ENCODE data around the gene GRID2IP.

The GRID2IP gene

DNA sequence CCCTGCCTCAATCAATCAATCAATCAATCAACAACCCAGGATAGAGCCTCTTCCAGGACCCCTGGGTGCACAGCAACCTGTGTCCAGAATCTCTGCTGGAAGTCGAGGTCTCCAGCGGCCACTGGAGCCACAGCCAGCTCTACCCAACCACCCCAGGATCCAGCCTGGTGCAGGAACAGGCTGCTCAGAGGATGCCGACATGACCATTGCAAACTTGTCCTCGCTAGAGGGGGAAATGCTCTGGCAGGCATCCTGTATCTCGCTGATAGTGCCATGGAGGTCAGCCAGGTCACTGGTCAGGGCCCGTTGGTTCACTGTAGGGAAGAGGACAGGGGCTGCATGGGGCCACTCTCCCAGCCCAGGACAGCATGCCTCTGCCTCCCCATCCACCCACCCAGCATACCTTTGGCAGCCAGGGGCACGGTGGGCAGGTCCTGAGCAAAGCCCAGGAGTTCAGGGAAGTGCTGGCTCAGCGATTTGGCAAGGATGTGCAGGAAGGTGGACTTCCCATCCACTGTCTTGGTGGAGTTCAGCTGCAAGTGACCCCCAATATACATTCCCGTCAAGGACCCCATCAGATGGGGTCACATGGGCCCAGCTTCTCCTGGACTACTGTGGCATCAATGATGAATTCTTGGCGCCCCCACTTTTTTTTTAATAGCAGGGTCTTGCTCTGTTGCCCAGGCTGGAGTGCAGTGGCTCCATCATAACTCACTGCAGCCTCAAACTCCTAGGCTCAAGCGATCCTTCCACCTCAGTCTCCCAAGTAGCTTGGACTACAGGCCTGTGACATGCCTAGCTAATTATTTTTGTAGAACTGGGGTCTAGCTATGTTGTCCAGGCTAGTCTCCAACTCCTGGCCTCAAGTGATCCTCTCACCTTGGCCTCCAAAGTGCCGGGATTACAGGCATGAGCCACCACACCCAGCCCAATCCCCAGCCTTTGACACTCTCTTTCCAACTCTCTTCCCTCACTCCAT is 49.4 kb downstream of the GRID2IP start:
- Histone ChIP-seq H4K20me1 (ENCODE audit: insufficient read depth) (no peaks in the 10 kb centered on the region), H3K4me3 (IDR thresholded peaks at IDR 0.05; ENCODE audit: insufficient read depth, low read depth, low read length) (no peak overlapping the region), H2AFZ (ENCODE audit: low read depth) (no peak overlapping the region), H3K36me3 (ENCODE audit: insufficient read depth) (no peaks in the 10 kb centered on the region), H3K4me2 (no peak overlapping the region), H3K9ac (no peak overlapping the region), H3K27ac (no peak overlapping the region), H3K4me1 (ENCODE audit: low read depth, poor library complexity, severe bottlenecking) (no peaks in the 10 kb centered on the region), H3K79me2 (ENCODE audit: insufficient read depth, low read depth) (no peaks in the 10 kb centered on the region), H3K27me3 (ENCODE audit: insufficient read depth, low read depth) (no peaks in the 10 kb centered on the region)
- TF ChIP-seq, protein P1, sequence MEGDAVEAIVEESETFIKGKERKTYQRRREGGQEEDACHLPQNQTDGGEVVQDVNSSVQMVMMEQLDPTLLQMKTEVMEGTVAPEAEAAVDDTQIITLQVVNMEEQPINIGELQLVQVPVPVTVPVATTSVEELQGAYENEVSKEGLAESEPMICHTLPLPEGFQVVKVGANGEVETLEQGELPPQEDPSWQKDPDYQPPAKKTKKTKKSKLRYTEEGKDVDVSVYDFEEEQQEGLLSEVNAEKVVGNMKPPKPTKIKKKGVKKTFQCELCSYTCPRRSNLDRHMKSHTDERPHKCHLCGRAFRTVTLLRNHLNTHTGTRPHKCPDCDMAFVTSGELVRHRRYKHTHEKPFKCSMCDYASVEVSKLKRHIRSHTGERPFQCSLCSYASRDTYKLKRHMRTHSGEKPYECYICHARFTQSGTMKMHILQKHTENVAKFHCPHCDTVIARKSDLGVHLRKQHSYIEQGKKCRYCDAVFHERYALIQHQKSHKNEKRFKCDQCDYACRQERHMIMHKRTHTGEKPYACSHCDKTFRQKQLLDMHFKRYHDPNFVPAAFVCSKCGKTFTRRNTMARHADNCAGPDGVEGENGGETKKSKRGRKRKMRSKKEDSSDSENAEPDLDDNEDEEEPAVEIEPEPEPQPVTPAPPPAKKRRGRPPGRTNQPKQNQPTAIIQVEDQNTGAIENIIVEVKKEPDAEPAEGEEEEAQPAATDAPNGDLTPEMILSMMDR (conservative IDR thresholded peaks at IDR 0.05; ENCODE audit: low read depth, low read length), result no peak

- H3K27ac ChIP-seq, result no peak overlapping the region
- TF ChIP-seq, protein P1 (conservative IDR thresholded peaks at IDR 0.05; ENCODE audit: low read depth, low read length), result no peak
- H3K4me3 ChIP-seq (IDR thresholded peaks at IDR 0.05; ENCODE audit: insufficient read depth, low read depth, low read length), result no peak overlapping the region
- H3K79me2 ChIP-seq (ENCODE audit: insufficient read depth, low read depth), result no peaks in the 10 kb centered on the region
- no peaks in the 10 kb centered on the region for H3K4me1 ChIP-seq (ENCODE audit: low read depth, poor library complexity, severe bottlenecking)
- no peaks in the 10 kb centered on the region for H3K27me3 ChIP-seq (ENCODE audit: insufficient read depth, low read depth)
- H3K4me2 ChIP-seq, result no peak overlapping the region
- no peaks in the 10 kb centered on the region for H3K36me3 ChIP-seq (ENCODE audit: insufficient read depth)
- no peaks in the 10 kb centered on the region for H4K20me1 ChIP-seq (ENCODE audit: insufficient read depth)
- H3K9ac ChIP-seq, result no peak overlapping the region
- no peak overlapping the region for H2AFZ ChIP-seq (ENCODE audit: low read depth)
Observed at GRCh38 chr7:6500691-6501090, 50.6 kb downstream of the GRID2IP start.

DNA sequence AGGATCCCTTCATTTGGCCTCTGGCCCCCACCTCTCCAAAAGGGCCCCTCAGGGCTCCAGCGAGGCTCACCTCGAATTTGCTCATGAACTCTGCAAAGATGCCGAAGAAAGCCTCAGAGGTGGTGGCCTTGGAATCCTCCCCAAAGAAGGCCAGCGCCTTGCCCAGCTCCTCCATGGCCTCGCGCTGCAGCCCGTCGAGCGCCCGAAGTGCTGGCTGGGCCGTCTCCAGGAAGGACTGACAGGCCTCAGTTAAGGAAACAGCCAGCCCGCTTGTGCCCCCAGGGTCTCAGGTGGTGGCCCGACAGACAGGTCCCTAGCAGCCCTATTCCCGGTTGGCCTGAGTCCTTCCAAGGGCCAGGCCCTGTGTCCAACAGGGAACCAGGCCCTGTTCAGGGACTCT is 53.3 kb downstream of the GRID2IP start:
- Histone ChIP-seq H2AFZ (ENCODE audit: low read depth) (no peak overlapping the region), H3K79me2 (ENCODE audit: insufficient read depth, low read depth) (no peaks in the 10 kb centered on the region), H3K27me3 (ENCODE audit: insufficient read depth, low read depth) (no peaks in the 10 kb centered on the region), H4K20me1 (ENCODE audit: insufficient read depth) (no peaks in the 10 kb centered on the region), H3K9ac (no peak overlapping the region), H3K4me1 (ENCODE audit: low read depth, poor library complexity, severe bottlenecking) (no peaks in the 10 kb centered on the region), H3K27ac (no peak overlapping the region), H3K36me3 (ENCODE audit: insufficient read depth) (no peaks in the 10 kb centered on the region), H3K4me2 (no peak overlapping the region), H3K4me3 (IDR thresholded peaks at IDR 0.05; ENCODE audit: insufficient read depth, low read depth, low read length) (no peak overlapping the region)
- TF ChIP-seq, protein P1 (conservative IDR thresholded peaks at IDR 0.05; ENCODE audit: low read depth, low read length), result no peak

GRCh38 chr7:6497637-6497905 is 53.7 kb downstream of the GRID2IP start:
- no peaks in the 10 kb centered on the region for H3K4me1 ChIP-seq (ENCODE audit: low read depth, poor library complexity, severe bottlenecking)
- TF ChIP-seq, protein P1 (conservative IDR thresholded peaks at IDR 0.05; ENCODE audit: low read depth, low read length), result no peak
- no peaks in the 10 kb centered on the region for H3K79me2 ChIP-seq (ENCODE audit: insufficient read depth, low read depth)
- H3K36me3 ChIP-seq (ENCODE audit: insufficient read depth), result no peaks in the 10 kb centered on the region
- no peak overlapping the region for H2AFZ ChIP-seq (ENCODE audit: low read depth)
- H4K20me1 ChIP-seq (ENCODE audit: insufficient read depth), result no peaks in the 10 kb centered on the region
- H3K4me2 ChIP-seq, result no peak overlapping the region
- H3K27me3 ChIP-seq (ENCODE audit: insufficient read depth, low read depth), result no peaks in the 10 kb centered on the region
- no peak overlapping the region for H3K27ac ChIP-seq
- H3K4me3 ChIP-seq (IDR thresholded peaks at IDR 0.05; ENCODE audit: insufficient read depth, low read depth, low read length), result no peak overlapping the region
- H3K9ac ChIP-seq, result no peak overlapping the region

Data from KMS-11 (cell line).